HL-60 (cell line): ENCODE measurements around the gene PTPRN2.

ENCODE experiments used
- DNase-seq, 2 experiments: peaks; one replicate each; pipeline ENCODE4 v3.0.0-alpha.2; 2010 to 2020; ENCODE audit warnings: low read depth in 1 of 2, low spot score in 1 of 2
- H3K27ac ChIP-seq: fragments of 250-450 bp; sonication (Bioruptor Pico); replicated peaks from 2 replicates; pipeline ENCODE4 v1.5.1; 2020; ENCODE audit warnings: mild to moderate bottlenecking, moderate library complexity
- H3K27me3 ChIP-seq: fragments of 250-450 bp; sonication (Bioruptor Pico); 2 replicates; pipeline ENCODE4 v1.5.1; 2021; ENCODE audit warnings: mild to moderate bottlenecking, moderate library complexity; ENCODE audit not compliant: insufficient read depth, poor library complexity, severe bottlenecking
- H3K4me3 ChIP-seq: replicated peaks from 2 replicates; pipeline ENCODE4 v1.5.1; 2011; ENCODE audit warnings: mild to moderate bottlenecking, control low read depth, low read length; ENCODE audit not compliant: insufficient read depth
- GABPA ChIP-seq: IDR thresholded peaks from 2 replicates; pipeline ENCODE4 v1.6.1; 2012; ENCODE audit warnings: low read depth
- POLR2AphosphoS5 ChIP-seq: IDR thresholded peaks from 2 replicates; pipeline ENCODE4 v1.6.1; 2012; ENCODE audit warnings: low read depth
- SPI1 ChIP-seq: IDR thresholded peaks from 2 replicates; pipeline ENCODE4 v1.6.1; 2012; ENCODE audit warnings: low read depth, mild to moderate bottlenecking, borderline replicate concordance
- TF ChIP-seq, protein P1 (sequence below): IDR thresholded peaks from 2 replicates; pipeline ENCODE4 v1.6.1; 2012; ENCODE audit warnings: low read depth; ENCODE audit not compliant: insufficient replicate concordance
- TF ChIP-seq, protein P2 (sequence below): IDR thresholded peaks from one replicate; pipeline ENCODE4 v1.5.1; 2011; ENCODE audit warnings: low read length, control low read depth, inconsistent platforms; ENCODE audit not compliant: insufficient read depth

Gene PTPRN2

DNA sequence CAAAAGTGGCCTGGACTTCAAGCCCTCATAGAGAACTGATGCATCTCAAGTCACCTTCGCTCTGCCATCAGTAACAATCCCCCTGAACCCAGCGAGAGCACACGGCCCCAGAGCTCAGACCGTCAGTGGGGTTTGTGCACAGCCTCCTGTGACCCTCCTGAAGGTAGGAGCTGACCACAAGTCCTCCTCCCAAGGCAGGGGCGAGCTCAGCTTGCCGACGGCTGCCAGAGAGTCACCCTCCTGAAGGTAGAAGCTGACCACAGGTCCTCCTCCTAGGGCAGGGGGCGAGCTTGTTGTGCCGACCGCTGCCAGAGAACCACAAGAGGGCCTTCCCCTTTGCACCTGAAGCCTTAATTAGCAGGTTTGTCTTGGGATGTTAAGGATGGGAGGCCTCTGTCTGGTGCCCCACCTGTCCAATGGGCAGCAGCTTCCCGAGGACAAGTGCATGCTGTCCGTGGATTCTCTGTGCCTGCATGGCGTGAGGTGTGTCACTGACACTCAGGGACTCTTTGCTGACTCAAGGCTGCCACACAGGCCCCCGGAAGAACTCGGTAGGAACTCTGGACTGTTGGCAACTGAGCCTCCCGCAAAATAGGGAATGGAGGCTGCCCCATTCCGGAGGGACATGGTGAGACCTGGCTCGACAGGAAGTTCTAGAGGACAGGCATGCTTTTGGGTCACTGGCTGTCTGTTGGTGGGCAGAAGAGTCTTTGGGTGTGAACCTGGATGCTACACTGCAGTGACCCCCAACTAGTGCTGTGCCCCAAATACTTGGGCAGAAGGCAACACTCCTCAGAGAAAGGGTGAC is 763.4 kb downstream of the PTPRN2 start:
- TF ChIP-seq, protein P1, sequence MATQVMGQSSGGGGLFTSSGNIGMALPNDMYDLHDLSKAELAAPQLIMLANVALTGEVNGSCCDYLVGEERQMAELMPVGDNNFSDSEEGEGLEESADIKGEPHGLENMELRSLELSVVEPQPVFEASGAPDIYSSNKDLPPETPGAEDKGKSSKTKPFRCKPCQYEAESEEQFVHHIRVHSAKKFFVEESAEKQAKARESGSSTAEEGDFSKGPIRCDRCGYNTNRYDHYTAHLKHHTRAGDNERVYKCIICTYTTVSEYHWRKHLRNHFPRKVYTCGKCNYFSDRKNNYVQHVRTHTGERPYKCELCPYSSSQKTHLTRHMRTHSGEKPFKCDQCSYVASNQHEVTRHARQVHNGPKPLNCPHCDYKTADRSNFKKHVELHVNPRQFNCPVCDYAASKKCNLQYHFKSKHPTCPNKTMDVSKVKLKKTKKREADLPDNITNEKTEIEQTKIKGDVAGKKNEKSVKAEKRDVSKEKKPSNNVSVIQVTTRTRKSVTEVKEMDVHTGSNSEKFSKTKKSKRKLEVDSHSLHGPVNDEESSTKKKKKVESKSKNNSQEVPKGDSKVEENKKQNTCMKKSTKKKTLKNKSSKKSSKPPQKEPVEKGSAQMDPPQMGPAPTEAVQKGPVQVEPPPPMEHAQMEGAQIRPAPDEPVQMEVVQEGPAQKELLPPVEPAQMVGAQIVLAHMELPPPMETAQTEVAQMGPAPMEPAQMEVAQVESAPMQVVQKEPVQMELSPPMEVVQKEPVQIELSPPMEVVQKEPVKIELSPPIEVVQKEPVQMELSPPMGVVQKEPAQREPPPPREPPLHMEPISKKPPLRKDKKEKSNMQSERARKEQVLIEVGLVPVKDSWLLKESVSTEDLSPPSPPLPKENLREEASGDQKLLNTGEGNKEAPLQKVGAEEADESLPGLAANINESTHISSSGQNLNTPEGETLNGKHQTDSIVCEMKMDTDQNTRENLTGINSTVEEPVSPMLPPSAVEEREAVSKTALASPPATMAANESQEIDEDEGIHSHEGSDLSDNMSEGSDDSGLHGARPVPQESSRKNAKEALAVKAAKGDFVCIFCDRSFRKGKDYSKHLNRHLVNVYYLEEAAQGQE = no peak
- TF ChIP-seq, protein P2, sequence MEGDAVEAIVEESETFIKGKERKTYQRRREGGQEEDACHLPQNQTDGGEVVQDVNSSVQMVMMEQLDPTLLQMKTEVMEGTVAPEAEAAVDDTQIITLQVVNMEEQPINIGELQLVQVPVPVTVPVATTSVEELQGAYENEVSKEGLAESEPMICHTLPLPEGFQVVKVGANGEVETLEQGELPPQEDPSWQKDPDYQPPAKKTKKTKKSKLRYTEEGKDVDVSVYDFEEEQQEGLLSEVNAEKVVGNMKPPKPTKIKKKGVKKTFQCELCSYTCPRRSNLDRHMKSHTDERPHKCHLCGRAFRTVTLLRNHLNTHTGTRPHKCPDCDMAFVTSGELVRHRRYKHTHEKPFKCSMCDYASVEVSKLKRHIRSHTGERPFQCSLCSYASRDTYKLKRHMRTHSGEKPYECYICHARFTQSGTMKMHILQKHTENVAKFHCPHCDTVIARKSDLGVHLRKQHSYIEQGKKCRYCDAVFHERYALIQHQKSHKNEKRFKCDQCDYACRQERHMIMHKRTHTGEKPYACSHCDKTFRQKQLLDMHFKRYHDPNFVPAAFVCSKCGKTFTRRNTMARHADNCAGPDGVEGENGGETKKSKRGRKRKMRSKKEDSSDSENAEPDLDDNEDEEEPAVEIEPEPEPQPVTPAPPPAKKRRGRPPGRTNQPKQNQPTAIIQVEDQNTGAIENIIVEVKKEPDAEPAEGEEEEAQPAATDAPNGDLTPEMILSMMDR = no peak
- no peak for TF ChIP-seq GABPA
- TF ChIP-seq POLR2AphosphoS5 = no peak
- TF ChIP-seq SPI1 = no peak
- DNase-seq = no peak
- Histone ChIP-seq H3K27me3 (no peaks in the 10 kb centered on the region), H3K4me3 (no peak overlapping the region), H3K27ac (no peak overlapping the region)

DNA sequence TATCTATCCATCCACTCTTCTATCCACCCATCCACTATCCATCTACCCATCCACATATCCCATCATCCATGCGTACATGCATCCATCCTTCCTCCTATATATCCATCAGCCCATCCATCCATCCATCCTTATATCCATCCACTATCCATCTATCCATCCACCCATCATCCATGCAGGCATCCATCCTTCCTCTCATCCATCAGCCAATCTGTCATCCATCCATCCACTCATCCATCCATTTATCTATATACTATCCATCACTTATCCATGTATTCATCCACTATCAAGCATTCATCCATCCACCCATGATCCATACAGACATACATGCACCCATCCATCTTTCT is 765.0 kb downstream of the PTPRN2 start:
- Histone ChIP-seq H3K4me3 (no peak overlapping the region), H3K27me3 (no peaks in the 10 kb centered on the region), H3K27ac (no peak overlapping the region)
- TF ChIP-seq, protein P1 = no peak
- TF ChIP-seq POLR2AphosphoS5 = no peak
- no peak for TF ChIP-seq GABPA
- TF ChIP-seq, protein P2 = no peak
- DNase-seq = no peak

DNA sequence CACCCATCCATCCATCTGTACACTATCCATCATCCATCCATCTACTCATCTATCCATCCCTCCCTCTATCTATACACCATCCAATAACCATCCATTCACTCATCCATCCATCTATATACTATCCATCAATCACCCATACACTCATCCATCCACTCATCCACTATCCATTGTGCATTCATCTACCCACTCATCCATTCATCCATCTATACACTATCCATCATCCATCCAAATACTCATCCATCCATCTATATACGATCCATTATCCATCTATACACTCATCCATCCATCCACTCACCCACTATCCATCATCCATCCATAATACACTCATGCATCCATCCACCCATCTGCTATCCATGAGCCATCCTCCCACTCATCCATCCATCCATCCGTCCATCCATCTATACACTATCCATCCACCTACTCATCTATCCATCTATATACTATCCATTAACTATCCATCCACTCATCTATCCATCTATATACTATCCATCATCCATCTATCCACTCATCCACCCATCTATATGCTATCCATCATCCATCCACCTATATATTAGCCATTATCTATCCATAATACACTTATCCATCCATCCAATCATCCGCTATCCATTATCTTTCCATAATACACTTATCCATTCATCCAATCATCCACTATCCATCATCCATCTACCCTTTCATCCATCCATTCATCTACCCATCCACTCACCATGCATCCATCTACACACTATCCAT is 765.5 kb downstream of the PTPRN2 start:
- TF ChIP-seq, protein P1 = no peak
- TF ChIP-seq, protein P2 = no peak
- TF ChIP-seq POLR2AphosphoS5 (no peak), GABPA (no peak), SPI1 (no peak)
- Histone ChIP-seq H3K4me3 (no peak overlapping the region), H3K27me3 (no peaks in the 10 kb centered on the region), H3K27ac (no peak overlapping the region)
- no peak for DNase-seq
